OCI-LY3 (cell line): ENCODE data around the gene CYSLTR2.

Experiments
- EZH2phosphoT487 ChIP-seq: fragments of 200-600 bp; shearing (Covaris generic); IDR thresholded peaks from 2 replicates; pipeline ENCODE4 v1.6.1; 2018; ENCODE audit warnings: antibody characterized with exemption, mixed run types, low read depth
- TF ChIP-seq, protein P1 (sequence below): fragments of 200-600, 300-600 bp; sonication (generic); IDR thresholded peaks from 2 replicates; pipeline ENCODE4 v1.5.1; 2014; ENCODE audit warnings: antibody characterized with exemption, low read length, low read depth

DNA sequence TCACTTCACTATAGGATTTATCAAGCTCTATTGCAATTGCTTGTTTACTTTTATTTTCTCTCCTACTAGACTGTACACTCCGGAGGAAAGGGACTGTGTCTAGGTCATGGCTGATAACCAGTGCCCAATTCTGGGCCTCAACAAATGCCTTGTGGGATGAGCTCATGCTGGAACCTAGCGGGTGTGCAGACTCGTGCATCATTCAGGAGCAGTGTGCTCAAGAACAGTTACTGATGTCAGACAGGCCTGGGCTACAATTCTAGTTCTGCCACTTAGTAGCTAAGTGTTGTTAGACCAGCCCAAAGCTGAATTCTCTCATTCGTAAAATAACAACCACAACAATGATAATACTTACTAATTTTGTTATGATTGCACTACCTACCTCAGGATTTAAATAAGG lies 95.4 kb downstream of the CYSLTR2 start:
- TF ChIP-seq, protein P1, sequence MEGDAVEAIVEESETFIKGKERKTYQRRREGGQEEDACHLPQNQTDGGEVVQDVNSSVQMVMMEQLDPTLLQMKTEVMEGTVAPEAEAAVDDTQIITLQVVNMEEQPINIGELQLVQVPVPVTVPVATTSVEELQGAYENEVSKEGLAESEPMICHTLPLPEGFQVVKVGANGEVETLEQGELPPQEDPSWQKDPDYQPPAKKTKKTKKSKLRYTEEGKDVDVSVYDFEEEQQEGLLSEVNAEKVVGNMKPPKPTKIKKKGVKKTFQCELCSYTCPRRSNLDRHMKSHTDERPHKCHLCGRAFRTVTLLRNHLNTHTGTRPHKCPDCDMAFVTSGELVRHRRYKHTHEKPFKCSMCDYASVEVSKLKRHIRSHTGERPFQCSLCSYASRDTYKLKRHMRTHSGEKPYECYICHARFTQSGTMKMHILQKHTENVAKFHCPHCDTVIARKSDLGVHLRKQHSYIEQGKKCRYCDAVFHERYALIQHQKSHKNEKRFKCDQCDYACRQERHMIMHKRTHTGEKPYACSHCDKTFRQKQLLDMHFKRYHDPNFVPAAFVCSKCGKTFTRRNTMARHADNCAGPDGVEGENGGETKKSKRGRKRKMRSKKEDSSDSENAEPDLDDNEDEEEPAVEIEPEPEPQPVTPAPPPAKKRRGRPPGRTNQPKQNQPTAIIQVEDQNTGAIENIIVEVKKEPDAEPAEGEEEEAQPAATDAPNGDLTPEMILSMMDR = no peak
- no peak for TF ChIP-seq EZH2phosphoT487
